H1 (cell line): Measurements from ENCODE around the gene MBLAC1. TPM values are rescaled to one million over a fixed set of nuclear protein-coding genes. Genes with fewer than 3 reads are reported as not detected.

Experiments used
- CTCF ChIA-PET: fragments of 300-600 bp; sonication (Branson Sonifier 250); formaldehyde crosslinking; loops from one replicate; lab custom pipeline; 2021; ENCODE audit not compliant: partially characterized antibody; lab: Charles Lee
- POLR2A ChIA-PET: fragments of 300-600 bp; sonication (Branson Sonifier 250); formaldehyde crosslinking; loops from one replicate; lab custom pipeline; 2021; ENCODE audit warnings: inconsistent platforms; ENCODE audit not compliant: partially characterized antibody; lab: Charles Lee
- DNase-seq, 2 experiments: peaks; one replicate each; pipeline versions ENCODE4 v3.0.0 to v3.0.0-alpha.2; 2010 to 2022; ENCODE audit warnings: low spot score in 2 of 2, low read depth in 1 of 2, mixed read lengths in 1 of 2
- FAIRE-seq: peaks from 2 replicates; lab custom pipeline; 2011; peaks lifted over from hg19 to GRCh38; lab: Jason Lieb, UNC
- H2AFZ ChIP-seq: 2 replicates; pipeline ENCODE4 v1.8.1; 2012; ENCODE audit warnings: low read length, inconsistent platforms
- H2AK5ac ChIP-seq: 2 replicates; pipeline ENCODE4 v1.6.1; 2013; ENCODE audit warnings: low read depth, low read length
- H2BK120ac ChIP-seq: replicated peaks from 2 replicates; pipeline ENCODE3; 2013; ENCODE audit warnings: low read depth, low read length, inconsistent platforms
- H2BK12ac ChIP-seq: 2 replicates; pipeline ENCODE4 v1.6.1; 2013; ENCODE audit warnings: low read depth, low read length
- H2BK15ac ChIP-seq: 2 replicates; pipeline ENCODE4 v1.6.1; 2013; ENCODE audit warnings: low read length
- H2BK20ac ChIP-seq: 2 replicates; pipeline ENCODE4 v1.6.1; 2013; ENCODE audit warnings: low read length
- H2BK5ac ChIP-seq: 2 replicates; pipeline ENCODE4 v1.6.1; 2013; ENCODE audit warnings: low read depth, low read length
- H3K14ac ChIP-seq: 2 replicates; pipeline ENCODE4 v1.6.1; 2013; ENCODE audit warnings: inconsistent platforms; ENCODE audit not compliant: insufficient read length
- H3K18ac ChIP-seq: 2 replicates; pipeline ENCODE4 v1.6.1; 2013; ENCODE audit warnings: low read length; ENCODE audit errors: extremely low read depth
- H3K23ac ChIP-seq: 2 replicates; pipeline ENCODE4 v1.6.1; 2013; ENCODE audit warnings: inconsistent platforms; ENCODE audit not compliant: insufficient read length
- H3K23me2 ChIP-seq: 2 replicates; pipeline ENCODE4 v1.6.1; 2013; ENCODE audit warnings: low read depth, low read length
- H3K27ac ChIP-seq: 2 replicates; pipeline ENCODE4 v1.6.1; 2011; ENCODE audit warnings: low read depth, low read length, inconsistent platforms
- H3K27me3 ChIP-seq, 4 experiments: replicated peaks in 1 of 4; 1 replicate in 1 of 4; 2 replicates in 3 of 4; pipeline versions ENCODE4 v1.6.1 to v1.8.1; 2011 to 2013; ENCODE audit warnings: low read length in 3 of 4, mild to moderate bottlenecking in 3 of 4, inconsistent platforms in 2 of 4, mixed read lengths in 2 of 4, moderate library complexity in 1 of 4; ENCODE audit not compliant: control insufficient read depth in 3 of 4, insufficient read depth in 3 of 4; ENCODE audit errors: extremely low read depth in 1 of 4
- H3K36me3 ChIP-seq, 4 experiments: 2 replicates each; pipeline versions ENCODE4 v1.6.1 to v1.8.1; 2011 to 2013; ENCODE audit warnings: mild to moderate bottlenecking in 4 of 4, low read length in 3 of 4, moderate library complexity in 2 of 4, control low read depth in 1 of 4, inconsistent platforms in 1 of 4; ENCODE audit not compliant: insufficient read depth in 4 of 4, control insufficient read depth in 2 of 4
- H3K4ac ChIP-seq: replicated peaks from 2 replicates; pipeline ENCODE3; 2013; ENCODE audit warnings: low read length, low read depth, mixed read lengths, inconsistent platforms; ENCODE audit not compliant: insufficient read length
- H3K4me1 ChIP-seq, 4 experiments: replicated peaks in 1 of 4; 1 replicate in 1 of 4; 2 replicates in 3 of 4; pipeline versions ENCODE4 v1.6.1 to v1.8.1; 2011 to 2013; ENCODE audit warnings: low read length in 3 of 4, inconsistent platforms in 2 of 4, mixed read lengths in 1 of 4; ENCODE audit not compliant: insufficient read depth in 4 of 4, control insufficient read depth in 3 of 4
- H3K4me2 ChIP-seq, 2 experiments: 2 replicates each; pipeline versions ENCODE4 v1.6.1 to v1.8.1; 2011 to 2013; ENCODE audit warnings: low read depth in 2 of 2, low read length in 2 of 2, control low read depth in 1 of 2, inconsistent platforms in 1 of 2, mild to moderate bottlenecking in 1 of 2; ENCODE audit not compliant: insufficient read depth in 1 of 2
- H3K4me3 ChIP-seq, 4 experiments: fragments of 200-600, 300-600 bp in 1 of 4; sonication (generic), shearing (Covaris generic), sonication (Bioruptor Twin) in 1 of 4; 2 replicates each; pipeline versions ENCODE4 v1.5.1 to v1.8.1; 2011 to 2016; ENCODE audit warnings: low read length in 4 of 4, low read depth in 3 of 4, control low read depth in 2 of 4, inconsistent platforms in 2 of 4, mild to moderate bottlenecking in 2 of 4, mixed read lengths in 1 of 4, moderate library complexity in 1 of 4; ENCODE audit not compliant: insufficient read depth in 2 of 4; ENCODE audit errors: extremely low read depth in 1 of 4
- H3K56ac ChIP-seq: replicated peaks from 2 replicates; pipeline ENCODE3; 2013; ENCODE audit warnings: low read depth, mild to moderate bottlenecking, mixed read lengths, low read length, inconsistent platforms; ENCODE audit not compliant: insufficient read length
- H3K79me1 ChIP-seq: 2 replicates; pipeline ENCODE4 v1.6.1; 2013; ENCODE audit warnings: low read depth, low read length, control low read depth
- H3K79me2 ChIP-seq, 2 experiments: 2 replicates each; pipeline versions ENCODE4 v1.6.1 to v1.8.1; 2012 to 2013; ENCODE audit warnings: low read length in 2 of 2, mild to moderate bottlenecking in 2 of 2, inconsistent platforms in 1 of 2; ENCODE audit not compliant: insufficient read depth in 2 of 2, control insufficient read depth in 1 of 2
- H3K9ac ChIP-seq, 4 experiments: replicated peaks in 1 of 4; 1 replicate in 1 of 4; 2 replicates in 3 of 4; pipeline versions ENCODE4 v1.6.1 to v1.8.1; 2011 to 2013; ENCODE audit warnings: low read depth in 3 of 4, low read length in 3 of 4, control low read depth in 2 of 4, mild to moderate bottlenecking in 2 of 4, moderate library complexity in 2 of 4, inconsistent platforms in 1 of 4; ENCODE audit errors: extremely low read depth in 1 of 4
- H3K9me3 ChIP-seq, 2 experiments: 2 replicates each; pipeline versions ENCODE4 v1.6.1 to v1.8.1; 2012 to 2013; ENCODE audit warnings: mild to moderate bottlenecking in 2 of 2, moderate library complexity in 2 of 2, control low read depth in 1 of 2, inconsistent platforms in 1 of 2, low read depth in 1 of 2, low read length in 1 of 2, mixed read lengths in 1 of 2; ENCODE audit not compliant: insufficient read depth in 2 of 2
- H4K20me1 ChIP-seq, 2 experiments: replicated peaks in 1 of 2; 2 replicates each; pipeline versions ENCODE3 to v1.8.1; 2011 to 2013; ENCODE audit warnings: inconsistent platforms in 2 of 2, low read length in 2 of 2, mild to moderate bottlenecking in 1 of 2; ENCODE audit not compliant: insufficient read depth in 2 of 2, control insufficient read depth in 1 of 2
- H4K5ac ChIP-seq: 2 replicates; pipeline ENCODE4 v1.6.1; 2013; ENCODE audit warnings: low read length, low read depth, mixed read lengths, inconsistent platforms; ENCODE audit not compliant: insufficient read length
- H4K8ac ChIP-seq: 2 replicates; pipeline ENCODE4 v1.8.0; 2013; ENCODE audit warnings: mild to moderate bottlenecking, moderate library complexity, low read length, inconsistent platforms; ENCODE audit not compliant: insufficient read depth; ENCODE audit errors: extremely low read depth
- H4K91ac ChIP-seq: replicated peaks from 2 replicates; pipeline ENCODE3; 2013; ENCODE audit warnings: low read length, mixed read lengths, inconsistent platforms; ENCODE audit not compliant: insufficient read length
- ATF3 ChIP-seq: IDR thresholded peaks from 2 replicates; pipeline ENCODE4 v1.6.1; 2011; ENCODE audit warnings: low read depth, mild to moderate bottlenecking, low read length; ENCODE audit not compliant: insufficient read depth
- SIX5 ChIP-seq: IDR thresholded peaks from 2 replicates; pipeline ENCODE4 v1.6.1; 2011; ENCODE audit warnings: mild to moderate bottlenecking, low read depth, low read length
- ZNF274 ChIP-seq: IDR thresholded peaks from 2 replicates; pipeline ENCODE4 v1.7.0; 2012; ENCODE audit warnings: low read length, borderline replicate concordance; ENCODE audit errors: extremely low read depth
- WGBS, 2 experiments: shearing (Covaris generic) in 1 of 2; methylation state at CpG; one replicate each; pipeline versions ENCODE4 v1.1.6 to v1.1.7; 2013 to 2015; ENCODE audit warnings: low lambda C conversion rate in 2 of 2, mixed read lengths in 2 of 2, inconsistent platforms in 1 of 2, low coverage in 1 of 2, missing lambda C conversion rate in 1 of 2; ENCODE audit not compliant: insufficient replicate concordance in 2 of 2, insufficient coverage in 1 of 2, insufficient read length in 1 of 2; ENCODE audit errors: extremely low coverage in 1 of 2, missing lambda C conversion rate in 1 of 2; 5-methylcytosine and 5-hydroxymethylcytosine counted together
- polyA plus RNA-seq, 7 experiments: library from polyadenylated mRNA; depleted of rRNA in 3 of 7; stranded (reverse) in 5 of 7; unstranded in 2 of 7; fragments of >200 nt in 5 of 7; fragments of 200-250 nt in 2 of 7; gene quantifications; 1 replicate in 5 of 7; 2 replicates in 1 of 7; 4 replicates in 1 of 7; pipeline versions ENCODE4 v1.2.1 to v1.2.3, GENCODE V29; 2011 to 2013; ENCODE audit warnings: missing spikeins in 2 of 7, mixed read lengths in 2 of 7
- total RNA-seq: library from RNA; stranded (reverse); fragmentation: NEBNext Ultra II Directional; extraction: Animal tissue kit (Norgen Biotek cat#: 25700); gene quantifications from 2 replicates; pipeline ENCODE4 v1.2.1, GENCODE V29; 2021

MBLAC1 gene
- total and polyA plus RNA-seq, 2 of the 8 experiments (the other 6 are each of a cell fraction or from before 2014, with no cell fraction given) = 1.00 to 1.7 TPM

- Histone ChIP-seq H2BK12ac (no peak overlapping the region), H2BK15ac (no peak overlapping the region), H3K4me2 (no peak overlapping the region), H2AK5ac (no peak overlapping the region), H3K27me3 (peaks cover 0 to 10% (median 2%) of the 10 kb centered on the region in 4 experiments; a peak in 1 of 7 replicates), H3K79me2 (no peaks in the 10 kb centered on the region), H3K79me1 (no peaks in the 10 kb centered on the region; the same call in 1 of the 2 replicates), H3K56ac (no peak overlapping the region), H2BK120ac (no peak overlapping the region), H4K91ac (no peak overlapping the region), H4K8ac (no peak overlapping the region), H3K27ac (no peak overlapping the region), H3K36me3 (no peaks in the 10 kb centered on the region), H3K4ac (no peak overlapping the region), H3K4me3 (no peak overlapping the region), H3K14ac (no peak overlapping the region), H4K5ac (no peak overlapping the region), H2BK5ac (no peak overlapping the region), H2BK20ac (no peak overlapping the region), H3K9me3 (no peaks in the 10 kb centered on the region), H3K23me2 (peaks cover 4% of the 10 kb centered on the region; the same call in 1 of the 2 replicates), H4K20me1 (no peaks in the 10 kb centered on the region), H3K23ac (no peak overlapping the region), H3K18ac (no peak overlapping the region), H3K4me1 (peaks cover 5 to 12% (median 7%) of the 10 kb centered on the region in 4 experiments), H3K9ac (no peak overlapping the region; a peak in 1 of 7 replicates), H2AFZ (no peak overlapping the region)
- DNase-seq (no peak), FAIRE-seq (no peak)
- TF ChIP-seq ATF3 = no peak
- no peak for TF ChIP-seq SIX5
- no peak for TF ChIP-seq ZNF274
- 75% methylated on average over 6 of the region's 6 CpGs; no CpG with 5 or more reads in 1 of the 2 experiments for WGBS, 2 experiments
- ChIA-PET CTCF (interaction anchor here (11.2 kb wide), 1 partner anchor 32 kb away, joined by 94 read pairs; no protein-coding TSS in a partner anchor), POLR2A (interaction anchor here (1.0 to 11.0 kb wide), 2 partner anchors 6 to 14 kb away, joined by 3 to 145 read pairs; partner anchors contain the start of genes GPC2, STAG3 and TRAPPC14)
Measured at GRCh38 chr7:100163006-100163531, 36.3 kb downstream of the MBLAC1 start.
